DOHH2 (cell line): ENCODE results near the gene TARS2.

ENCODE experiments used
- H3F3A ChIP-seq: fragments of 200-600 bp; sonication (generic), shearing (Covaris generic); 2 replicates; pipeline ENCODE4 v1.6.0; 2016; ENCODE audit warnings: antibody characterized with exemption, mild to moderate bottlenecking; ENCODE audit not compliant: control insufficient read depth, insufficient read depth
- H3K27ac ChIP-seq: fragments of 200-600 bp; sonication (generic); 2 replicates; pipeline ENCODE4 v1.5.1; 2014; ENCODE audit warnings: low read depth, mild to moderate bottlenecking, low read length, moderate library complexity
- H3K27me3 ChIP-seq: fragments of 200-600 bp; sonication (generic); 2 replicates; pipeline ENCODE4 v1.6.1; 2014; ENCODE audit warnings: mild to moderate bottlenecking, low read length, mixed read lengths; ENCODE audit not compliant: control insufficient read depth
- H3K36me3 ChIP-seq: fragments of 200-600 bp; sonication (generic); 2 replicates; pipeline ENCODE4 v1.6.1; 2014; ENCODE audit warnings: mild to moderate bottlenecking, low read length, moderate library complexity, mixed read lengths; ENCODE audit not compliant: control insufficient read depth
- H3K4me1 ChIP-seq: fragments of 200-600 bp; sonication (generic); 2 replicates; pipeline ENCODE4 v1.6.1; 2014; ENCODE audit warnings: mild to moderate bottlenecking, low read length, mixed read lengths; ENCODE audit not compliant: control insufficient read depth
- H3K4me2 ChIP-seq: fragments of 200-600 bp; sonication (generic); 2 replicates; pipeline ENCODE4 v1.6.0; 2014; ENCODE audit warnings: mild to moderate bottlenecking, low read length, moderate library complexity
- H3K4me3 ChIP-seq: fragments of 200-600 bp; sonication (generic); 2 replicates; pipeline ENCODE4 v1.5.1; 2014; ENCODE audit warnings: mild to moderate bottlenecking, low read length, mixed read lengths
- H3K79me2 ChIP-seq: fragments of 200-600 bp; sonication (generic); 2 replicates; pipeline ENCODE4 v1.6.1; 2014; ENCODE audit warnings: mild to moderate bottlenecking, low read length, mixed read lengths; ENCODE audit not compliant: control insufficient read depth
- H3K9me2 ChIP-seq: fragments of 200-600 bp; sonication (generic); replicated peaks from 2 replicates; pipeline ENCODE4 v1.6.1; 2014; ENCODE audit warnings: mild to moderate bottlenecking, low read length, mixed read lengths; ENCODE audit not compliant: control insufficient read depth
- H3K9me3 ChIP-seq: fragments of 200-600 bp; sonication (generic); 2 replicates; pipeline ENCODE4 v1.6.1; 2014; ENCODE audit warnings: antibody characterized with exemption, low read length, mixed read lengths; ENCODE audit not compliant: control insufficient read depth, insufficient read depth
- H4K20me1 ChIP-seq: fragments of 200-600 bp; sonication (generic); 2 replicates; pipeline ENCODE4 v1.6.0; 2014; ENCODE audit warnings: low read depth, mild to moderate bottlenecking, antibody characterized with exemption, low read length, moderate library complexity; ENCODE audit not compliant: control insufficient read depth, insufficient read depth
- CTCF ChIP-seq: fragments of 200-600 bp; sonication (generic); IDR thresholded peaks from one replicate; pipeline ENCODE4 v1.5.1; 2014; ENCODE audit warnings: antibody characterized with exemption, mild to moderate bottlenecking, low read depth, low read length; ENCODE audit not compliant: poor library complexity, severe bottlenecking
- EZH2phosphoT487 ChIP-seq: fragments of 200-600 bp; sonication (generic); IDR thresholded peaks from 2 replicates; pipeline ENCODE4 v1.6.1; 2017; ENCODE audit warnings: borderline replicate concordance, mild to moderate bottlenecking, antibody characterized with exemption, low read length, moderate library complexity, mixed read lengths

Gene TARS2

GRCh38 chr1:150555971-150556865, 69.0 kb downstream of the TARS2 start:
- Histone ChIP-seq H3K36me3 (no peaks in the 10 kb centered on the region), H3K9me3 (no peaks in the 10 kb centered on the region), H4K20me1 (no peaks in the 10 kb centered on the region)

GRCh38 chr1:150557065-150557600, 69.9 kb downstream of the TARS2 start:
- no peak overlapping the region for H3K27ac ChIP-seq
- H3K9me2 ChIP-seq: no peaks in the 10 kb centered on the region
- no peaks in the 10 kb centered on the region for H3K79me2 ChIP-seq
- no peak for TF ChIP-seq CTCF
- TF ChIP-seq EZH2phosphoT487: no peak
- H3K4me1 ChIP-seq: peaks cover 30% of the 10 kb centered on the region
- peaks cover 5% of the 10 kb centered on the region; the same call in 1 of the 2 replicates for H3F3A ChIP-seq
- no peaks in the 10 kb centered on the region for H4K20me1 ChIP-seq
- H3K4me3 ChIP-seq: no peak overlapping the region
- H3K9me3 ChIP-seq: no peaks in the 10 kb centered on the region
- no peak overlapping the region for H3K4me2 ChIP-seq
- peaks cover 2% of the 10 kb centered on the region for H3K27me3 ChIP-seq
- no peaks in the 10 kb centered on the region for H3K36me3 ChIP-seq

More at GRCh38 chr1:150555971-150556865, 69.0 kb downstream of the TARS2 start:
- Histone ChIP-seq H3K27ac (no peak overlapping the region), H3F3A (peaks cover 2% of the 10 kb centered on the region; the same call in 1 of the 2 replicates), H3K4me3 (no peak overlapping the region), H3K4me2 (no peak overlapping the region), H3K27me3 (peaks cover 11% of the 10 kb centered on the region), H3K4me1 (peaks cover 23% of the 10 kb centered on the region), H3K79me2 (no peaks in the 10 kb centered on the region), H3K9me2 (no peaks in the 10 kb centered on the region)
- no peak for TF ChIP-seq CTCF
- TF ChIP-seq EZH2phosphoT487: no peak
